SK-MEL-5 (cell line): ENCODE results near the gene RAB9B. TPM values are rescaled to one million over a fixed set of nuclear protein-coding genes. Genes with fewer than 3 reads are reported as not detected.

Experiments used
- DNase-seq: peaks from one replicate; pipeline ENCODE4 v3.0.0-alpha.2; 2016; ENCODE audit warnings: low read depth, low spot score
- in situ Hi-C: cut with HindIII; loops from 2 replicates; pipeline ENCODE4 v1.10.0; 2016; ENCODE audit warnings: low sequenced_read_pairs, high pct_unique_total_duplicates, low pct_unique_long_range_greater_than_20kb
- small RNA-seq, 2 experiments: library from RNA; depleted of rRNA; stranded (forward); fragments of <200 nt; gene quantifications; one replicate each; pipeline ENCODE3, GENCODE V24; 2014
- total RNA-seq: library from RNA; depleted of rRNA; stranded (reverse); fragments of >200 nt; shearing (Covaris generic); gene quantifications from 2 replicates; pipeline ENCODE4 v1.2.3, GENCODE V29; 2014; rRNA removed

Gene RAB9B
- total RNA-seq, 1 experiment from 2014 or later = 1.4 TPM

GRCh38 chrX:103781706-103782105, 50.4 kb downstream of the RAB9B start:
- in situ Hi-C loops = no loop called here
- DNase-seq = no peak

GRCh38 chrX:103781062-103781402, 51.0 kb downstream of the RAB9B start:
- no peak for DNase-seq
- in situ Hi-C loops = no loop called here

GRCh38 chrX:103780336-103781061, 51.6 kb downstream of the RAB9B start:
- in situ Hi-C loops = no loop called here
- peak; percentile 93 for DNase-seq

DNA sequence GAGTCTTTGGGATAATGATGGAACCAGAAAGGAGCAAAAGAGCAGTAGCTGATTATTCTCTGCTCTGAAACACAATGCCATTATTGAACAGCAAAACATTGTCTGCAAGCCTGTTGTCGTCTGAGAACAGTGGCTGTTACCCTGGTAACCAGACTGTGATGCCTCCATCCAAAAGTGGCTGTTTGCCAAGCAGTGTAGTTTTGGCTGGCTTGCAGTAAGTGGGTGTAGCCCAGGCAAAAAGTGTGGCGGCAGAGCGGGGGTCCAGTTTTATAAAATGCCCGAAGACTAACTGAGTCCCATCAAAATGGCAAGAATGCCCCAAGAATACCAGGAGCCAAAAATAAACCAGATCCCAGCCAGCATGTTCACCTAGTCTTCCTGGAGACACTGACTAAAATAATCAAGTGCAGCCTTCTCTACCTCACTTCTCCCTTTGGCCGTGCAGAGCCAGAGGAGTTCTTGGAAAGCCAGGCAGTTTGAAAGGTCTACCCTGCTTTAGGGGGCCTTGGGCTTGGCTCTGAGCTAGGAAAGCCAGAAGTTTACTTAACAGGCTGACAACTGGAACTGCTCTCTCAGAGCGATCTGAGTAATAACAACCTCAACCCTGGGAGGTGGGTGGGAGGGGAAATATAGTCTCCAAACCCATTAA, 52.8 kb downstream of the RAB9B start:
- DNase-seq = no peak
- in situ Hi-C loops = no loop called here

DNA sequence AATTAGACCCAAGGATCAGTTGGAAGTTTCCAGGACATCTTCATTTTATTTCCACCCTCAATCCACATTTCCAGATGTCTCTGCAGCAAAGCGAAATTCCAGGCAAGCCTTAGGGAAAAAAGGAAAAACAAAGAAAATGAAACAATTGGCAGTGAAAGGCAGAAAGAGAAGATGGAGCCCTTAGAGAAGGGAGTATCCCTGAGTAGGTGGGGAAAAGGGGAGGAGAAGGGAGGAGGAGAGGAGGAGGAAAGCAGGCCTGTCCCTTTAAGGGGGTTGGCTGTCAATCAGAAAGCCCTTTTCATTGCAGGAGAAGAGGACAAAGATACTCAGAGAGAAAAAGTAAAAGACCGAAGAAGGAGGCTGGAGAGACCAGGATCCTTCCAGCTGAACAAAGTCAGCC, 55.5 kb downstream of the RAB9B start, which contains the start of gene PLP1:
PLP1 (plus strand) TSS at position 295 of the 400 bp plus-strand sequence. CDS start 156 bp downstream, outside the sequence.
- in situ Hi-C loops = no loop called here
- DNase-seq = peak; percentile 78

GRCh38 chrX:103774070-103774642, 57.9 kb downstream of the RAB9B start:
- in situ Hi-C loops = no loop called here
- peak; percentile 80 for DNase-seq

- DNase-seq = no peak
- in situ Hi-C loops = no loop called here
Observed at GRCh38 chrX:103773445-103773844, 58.6 kb downstream of the RAB9B start.

Small RNAs within 50 kb of the gene (small RNA-seq; reads per million reads assigned to genes)
- gene RNA5SP511 = 0.06 to 0.43 reads per million in 2 experiments

Other genes starting within 250 kb of the RAB9B start
- 79.6 and 83.2 TPM in 2 replicates for gene TCEAL4, start 246.7 kb downstream of the RAB9B start, total RNA-seq
- 4.4 and 5.6 TPM in 2 replicates for gene TCEAL3, start 224.3 kb downstream of the RAB9B start, total RNA-seq
- 23.2 and 28.6 TPM in 2 replicates for gene TCEAL1, start 203.3 kb downstream of the RAB9B start, total RNA-seq
- gene MORF4L2, start 145.6 kb downstream of the RAB9B start, total RNA-seq = 469 and 495 TPM in 2 replicates
- gene TMEM31, start 121.3 kb downstream of the RAB9B start, total RNA-seq = not detected in 2 replicates
- 543 and 547 TPM in 2 replicates for gene PLP1, start 55.4 kb downstream of the RAB9B start, total RNA-seq
- 5.3 and 5.5 TPM in 2 replicates for gene TMSB15B, start 130.4 kb upstream of the RAB9B start, total RNA-seq
- gene H2BW1, start 181.5 kb upstream of the RAB9B start, total RNA-seq = not detected in 2 replicates
- gene H2BW2, start 207.7 kb upstream of the RAB9B start, total RNA-seq = not detected in 2 replicates
- gene TMSB15C, start 244.0 kb upstream of the RAB9B start, total RNA-seq = 0.24 and 0.98 TPM in 2 replicates